HG03457 (cell line): ENCODE results near the gene FAM124A.

Experiments used
- ATAC-seq: cut with Tn5 transposase; IDR thresholded peaks from one replicate; pipeline ENCODE4 v1.9.1; 2021; ENCODE audit warnings: moderate number of reproducible peaks; ENCODE audit not compliant: unreplicated experiment

FAM124A gene

GRCh38 chr13:51240958-51241357 lies 18.8 kb downstream of the FAM124A start:
- ATAC-seq: no peak

- no peak for ATAC-seq
Measured at GRCh38 chr13:51241720-51242119, 19.5 kb downstream of the FAM124A start.

DNA sequence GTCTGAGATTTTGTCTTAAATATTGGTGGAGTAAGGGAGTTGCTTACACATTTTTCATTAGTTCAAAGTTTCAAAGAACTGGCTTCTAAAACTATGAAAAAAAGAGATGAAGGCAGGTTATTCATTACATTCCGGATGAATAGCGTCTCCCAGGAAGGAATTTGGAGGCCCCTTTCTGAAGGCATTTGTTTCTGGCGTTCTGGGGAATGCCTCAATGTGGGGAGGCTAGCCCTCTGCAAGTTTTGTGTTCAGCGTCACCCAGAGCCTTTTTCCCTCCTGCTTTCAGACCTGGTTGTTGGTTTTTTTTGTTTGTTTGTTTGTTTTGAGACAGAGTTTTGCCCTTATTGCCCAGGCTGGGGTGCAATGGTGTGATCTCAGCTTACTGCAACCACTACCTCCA lies 21.0 kb downstream of the FAM124A start:
- no peak for ATAC-seq

GRCh38 chr13:51243832-51244231 lies 21.6 kb downstream of the FAM124A start:
- no peak for ATAC-seq

- ATAC-seq: no peak
Measured at GRCh38 chr13:51244637-51245405, 22.6 kb downstream of the FAM124A start.

DNA sequence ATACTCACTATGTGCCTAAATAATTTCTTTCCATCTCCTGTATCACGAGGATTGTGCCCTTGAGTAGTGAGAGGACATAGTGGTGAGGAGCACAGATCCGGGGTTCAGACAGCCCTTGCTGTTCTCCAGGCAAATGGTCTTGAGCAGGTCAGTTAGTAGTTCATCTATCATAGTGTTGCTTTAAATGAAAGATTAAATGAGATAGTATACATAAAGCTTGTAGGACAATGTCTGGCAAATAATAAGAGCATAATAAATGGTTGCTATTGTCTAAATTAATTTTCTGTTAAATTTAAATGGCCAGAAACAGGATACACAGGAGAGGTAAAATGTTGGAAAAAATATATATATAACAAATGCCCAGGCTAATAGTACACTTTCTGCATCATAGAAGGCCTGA lies 23.4 kb downstream of the FAM124A start:
- no peak for ATAC-seq

DNA sequence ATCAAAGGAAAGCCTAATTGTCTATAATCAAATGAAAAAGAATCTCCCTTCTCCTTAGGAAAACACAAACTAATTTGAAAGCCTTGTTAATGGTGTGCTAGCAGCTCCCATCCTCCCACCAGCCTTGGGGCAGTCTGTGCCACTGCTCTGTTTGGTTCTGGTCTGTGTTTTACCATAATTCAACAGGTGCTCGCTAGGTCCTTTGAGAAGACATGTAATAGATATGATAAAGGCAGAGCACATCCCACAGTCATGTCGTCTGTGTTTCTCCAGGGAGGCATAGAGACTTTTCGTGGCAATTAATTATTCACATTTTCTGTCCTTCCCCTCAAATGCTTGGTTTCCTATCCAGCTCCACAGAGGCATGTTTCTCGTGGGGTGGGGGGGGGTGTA lies 23.8 kb downstream of the FAM124A start:
- no peak for ATAC-seq

- no peak for ATAC-seq
Measured at GRCh38 chr13:51246418-51247277, 24.4 kb downstream of the FAM124A start.

GRCh38 chr13:51249255-51249654 lies 27.1 kb downstream of the FAM124A start:
- no peak for ATAC-seq

- ATAC-seq: no peak
Measured at GRCh38 chr13:51249770-51250741, 27.9 kb downstream of the FAM124A start.

DNA sequence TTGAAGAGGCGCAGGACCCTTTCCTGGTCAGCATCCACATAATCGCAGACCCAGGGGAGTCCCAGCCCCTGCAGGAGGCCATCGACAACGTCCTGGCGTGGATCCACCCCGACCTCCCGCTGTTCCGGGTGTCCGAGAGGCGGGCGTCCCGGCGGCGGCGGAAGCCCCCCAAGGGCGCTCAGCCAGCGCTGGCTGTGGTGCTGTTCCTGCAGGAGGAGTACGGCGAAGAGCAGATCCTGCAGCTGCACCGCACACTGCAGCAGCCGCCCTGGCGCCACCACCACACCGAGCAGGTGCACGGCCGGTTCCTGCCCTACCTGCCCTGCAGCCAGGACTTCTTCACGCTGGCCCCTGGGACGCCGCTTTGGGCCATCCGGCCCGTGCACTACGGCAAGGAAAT lies 29.3 kb downstream of the FAM124A start:
- no peak for ATAC-seq

DNA sequence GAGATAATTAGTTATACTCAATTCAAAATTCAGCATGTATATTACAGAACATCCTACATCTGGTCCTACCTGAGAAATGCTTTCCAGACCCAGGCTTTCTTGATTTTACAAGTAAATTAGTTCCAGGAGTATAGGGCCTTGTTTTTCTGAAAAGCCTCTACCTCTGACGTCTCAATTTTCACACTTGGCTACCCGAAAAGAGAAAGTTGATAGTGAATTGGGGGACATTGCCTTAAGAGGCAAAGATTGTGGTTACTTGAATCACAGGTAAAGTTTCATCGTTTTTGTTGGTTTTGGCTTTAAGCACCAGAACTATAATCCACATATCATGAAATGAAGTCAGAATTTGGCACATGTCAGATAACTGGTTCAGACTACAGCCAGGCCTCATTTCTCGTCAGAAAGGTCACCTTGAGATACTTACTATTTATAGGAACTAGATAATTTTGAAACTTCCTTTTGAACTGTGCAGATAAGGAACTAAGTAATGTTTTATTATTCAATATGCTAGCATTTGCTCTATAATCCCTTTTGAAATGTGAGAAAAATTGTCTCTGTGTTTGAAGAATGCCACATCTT lies 30.8 kb downstream of the FAM124A start:
- ATAC-seq: no peak

DNA sequence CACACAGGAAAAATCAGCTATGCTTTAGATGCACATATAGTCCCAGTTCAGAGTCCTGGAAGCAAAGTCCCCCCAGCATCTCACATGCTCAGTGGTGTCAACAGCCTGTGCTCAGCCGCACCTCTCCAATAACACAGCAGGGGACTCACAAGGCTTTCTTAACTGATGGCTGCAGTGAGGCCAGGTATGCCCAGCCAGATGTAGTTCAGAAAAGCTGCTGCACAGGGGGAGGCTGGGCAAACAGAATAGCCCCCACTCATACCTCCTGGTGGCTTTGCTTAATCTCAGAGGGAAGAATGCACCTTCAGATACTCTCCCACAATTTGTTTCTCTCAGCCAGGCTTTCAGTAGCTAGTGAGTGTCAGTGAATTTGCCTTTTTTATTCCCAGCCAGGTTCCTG lies 33.4 kb downstream of the FAM124A start:
- ATAC-seq: no peak

GRCh38 chr13:51257187-51257586 lies 35.0 kb downstream of the FAM124A start:
- no peak for ATAC-seq

DNA sequence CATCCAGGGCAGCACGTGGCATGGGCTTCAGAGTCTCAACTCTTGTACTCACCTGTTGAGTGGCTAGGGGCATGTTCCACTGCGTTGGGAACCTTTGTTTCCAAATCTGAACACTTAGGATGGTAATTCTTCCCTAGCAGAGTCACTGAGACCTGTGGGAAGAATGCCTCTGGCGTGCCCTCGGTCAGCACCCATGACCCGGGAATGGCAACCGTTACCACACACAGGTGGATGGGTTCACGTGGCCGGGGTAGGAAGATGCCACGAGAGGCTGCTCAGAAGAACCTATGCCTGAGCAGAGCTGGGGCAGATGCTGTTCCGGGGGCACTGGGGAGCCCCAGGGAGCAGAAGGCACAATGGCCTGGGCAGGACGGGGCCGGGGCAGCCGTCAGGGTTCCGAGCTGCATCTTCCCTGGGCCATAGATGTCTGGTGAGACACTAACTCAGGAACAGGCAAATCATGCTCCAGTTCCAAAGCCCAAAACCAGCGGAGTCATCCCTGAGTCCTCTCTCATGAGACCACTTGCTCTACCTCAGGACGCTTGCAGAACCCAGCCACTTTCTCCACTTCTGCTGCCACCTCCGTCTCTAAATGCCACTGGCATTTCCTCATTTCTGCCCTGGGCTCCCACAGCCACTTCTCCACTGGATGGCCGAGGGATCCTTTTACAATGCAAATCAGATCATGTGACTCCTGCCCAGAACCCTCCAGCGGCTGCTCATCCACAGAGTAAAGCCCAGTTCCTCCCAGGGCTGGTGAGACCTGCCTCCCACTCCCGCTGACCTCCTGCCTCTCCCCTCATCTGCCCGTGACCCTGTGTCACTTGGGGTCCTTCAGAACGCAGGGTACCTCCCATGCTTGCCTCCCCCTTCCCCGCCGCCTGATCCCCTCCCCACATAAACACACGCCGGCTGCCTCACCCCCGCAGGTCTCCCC lies 36.7 kb downstream of the FAM124A start:
- ATAC-seq: no peak

GRCh38 chr13:51260154-51260553 lies 38.0 kb downstream of the FAM124A start:
- no peak for ATAC-seq

DNA sequence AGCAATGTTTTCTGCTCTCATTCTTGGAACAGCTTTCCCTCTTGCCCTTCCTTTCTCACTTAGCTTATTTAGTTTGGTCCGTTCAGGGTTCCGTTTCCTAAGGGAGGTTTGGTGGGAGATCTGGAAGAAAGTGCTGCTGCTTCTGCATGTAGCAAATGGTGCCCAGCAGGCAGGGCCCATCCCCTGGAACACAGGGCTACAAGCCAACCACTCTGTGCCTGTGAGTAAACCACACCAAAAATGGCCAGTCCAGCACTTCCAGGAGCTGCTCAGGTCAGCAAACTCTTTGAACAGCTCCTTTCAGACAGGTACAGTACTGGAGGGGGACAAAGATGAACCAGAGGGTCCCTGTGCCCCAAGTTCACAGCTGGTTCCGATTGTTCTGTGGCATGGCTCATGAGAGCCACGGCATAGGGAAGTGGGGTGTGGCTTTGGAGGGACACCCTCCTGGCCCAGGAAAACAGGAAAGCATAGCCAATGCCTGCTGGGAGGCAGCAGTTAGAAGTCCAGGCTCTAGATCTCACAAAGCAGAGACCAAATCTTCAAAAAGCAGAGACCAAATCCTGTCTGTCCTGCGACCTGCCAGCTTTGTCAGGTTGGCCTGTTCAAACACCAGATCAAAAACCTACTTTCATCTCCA lies 39.5 kb downstream of the FAM124A start:
- ATAC-seq: no peak

DNA sequence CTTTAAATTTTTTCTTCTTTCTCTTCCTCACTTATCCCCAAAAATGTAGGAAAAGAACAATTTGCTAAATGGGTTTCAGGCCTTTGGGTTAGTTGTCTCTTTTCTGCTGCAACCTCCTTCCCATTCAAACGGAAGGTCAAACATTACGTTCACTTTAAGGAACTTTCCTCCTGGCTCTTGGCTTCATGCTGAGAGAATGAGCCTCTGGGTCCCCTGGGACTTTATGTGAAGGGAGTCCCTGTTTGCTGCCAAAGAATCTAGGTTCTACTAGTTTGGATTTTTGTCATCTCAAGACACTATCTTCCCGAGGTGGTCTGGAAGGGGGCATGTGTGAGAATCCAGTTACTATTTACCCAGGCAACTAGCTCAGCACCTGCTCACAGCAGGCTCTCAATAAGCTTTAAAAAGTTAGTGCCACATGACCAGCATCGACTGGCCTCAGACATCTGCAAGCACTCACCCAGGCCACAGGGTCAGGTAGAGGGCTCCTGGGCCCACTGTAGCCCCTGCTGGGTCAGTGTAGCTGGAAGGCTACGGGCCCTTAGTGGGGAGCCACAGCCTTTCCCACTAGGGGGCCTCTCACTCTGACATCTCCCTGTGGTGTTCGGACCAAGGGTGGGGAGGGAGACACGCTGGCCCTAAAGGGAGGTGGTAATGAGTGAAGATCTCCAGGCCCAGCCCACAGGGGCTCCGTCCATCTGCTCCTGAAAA lies 40.5 kb downstream of the FAM124A start:
- no peak for ATAC-seq

DNA sequence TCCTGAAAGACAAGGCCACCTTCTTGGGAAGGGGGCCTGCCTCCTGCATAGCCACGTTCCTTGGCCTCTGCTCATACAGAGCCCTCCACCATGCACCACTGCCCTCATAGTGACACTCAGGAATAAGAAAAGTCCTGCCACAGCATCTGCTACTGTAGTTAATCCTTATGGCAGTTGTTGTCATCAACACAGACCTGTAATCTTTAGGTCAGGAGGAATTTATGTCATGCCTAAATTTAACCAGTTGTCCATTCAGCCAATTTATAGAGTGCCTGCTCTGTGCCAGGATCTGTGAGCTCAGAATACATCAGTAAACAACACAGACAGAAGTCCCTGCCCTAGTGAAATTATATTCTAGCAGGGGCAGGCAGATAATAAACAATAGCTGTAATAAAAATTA lies 44.4 kb downstream of the FAM124A start:
- no peak for ATAC-seq
